ENCODE measurements around the gene OR1C1.
"Not testable (repeated sequence)": the region's sequence is repeated elsewhere in the genome, so short reads cannot be mapped to it uniquely, and the experiment has no call there.

Gene OR1C1, protein sequence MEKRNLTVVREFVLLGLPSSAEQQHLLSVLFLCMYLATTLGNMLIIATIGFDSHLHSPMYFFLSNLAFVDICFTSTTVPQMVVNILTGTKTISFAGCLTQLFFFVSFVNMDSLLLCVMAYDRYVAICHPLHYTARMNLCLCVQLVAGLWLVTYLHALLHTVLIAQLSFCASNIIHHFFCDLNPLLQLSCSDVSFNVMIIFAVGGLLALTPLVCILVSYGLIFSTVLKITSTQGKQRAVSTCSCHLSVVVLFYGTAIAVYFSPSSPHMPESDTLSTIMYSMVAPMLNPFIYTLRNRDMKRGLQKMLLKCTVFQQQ

DNA sequence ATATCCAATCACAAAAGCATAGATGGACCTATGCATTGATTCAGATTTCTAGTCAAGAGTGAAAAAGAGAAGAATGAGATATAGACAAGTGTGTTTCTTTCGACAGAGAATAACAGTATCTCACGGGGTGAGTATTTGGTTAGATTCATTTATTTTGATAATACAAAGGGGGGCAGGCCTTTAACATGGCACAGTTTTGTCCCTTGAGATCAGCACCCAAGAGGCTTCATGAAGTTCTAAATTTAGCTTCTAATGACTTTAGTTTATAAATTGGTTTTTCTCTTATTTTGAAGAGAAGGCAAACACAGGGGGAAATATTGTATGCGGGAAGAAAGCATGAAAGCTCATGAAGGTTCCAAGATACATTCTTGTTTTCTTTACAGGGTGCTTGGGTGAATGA is at the start of gene OR1C1:
TSS of gene OR1C1 (minus strand) at position 101 of the 400 bp plus-strand sequence. CDS start 2,150 bp downstream, outside the sequence.
- no peak for DNase-seq

DNA sequence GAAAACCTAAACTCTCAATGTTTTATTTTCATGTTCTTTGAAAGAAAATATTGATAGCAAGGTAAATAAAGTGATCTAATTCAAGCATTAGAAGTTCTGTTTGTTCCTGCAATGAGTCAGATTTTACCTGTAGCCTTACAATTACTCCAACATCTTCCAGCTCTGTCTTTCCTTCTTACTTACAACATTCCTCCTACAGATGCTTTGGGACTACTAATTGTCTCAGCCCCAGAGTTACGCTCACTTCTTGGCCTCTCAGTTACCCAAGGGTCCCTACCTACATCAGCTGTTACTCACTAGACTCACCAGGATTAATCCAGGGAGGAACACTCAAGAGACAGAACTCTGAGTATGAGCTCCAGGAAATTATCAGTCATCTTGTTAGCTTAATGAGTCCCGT is 37.2 kb upstream of the OR1C1 start:
- DNase-seq: no peak

DNA sequence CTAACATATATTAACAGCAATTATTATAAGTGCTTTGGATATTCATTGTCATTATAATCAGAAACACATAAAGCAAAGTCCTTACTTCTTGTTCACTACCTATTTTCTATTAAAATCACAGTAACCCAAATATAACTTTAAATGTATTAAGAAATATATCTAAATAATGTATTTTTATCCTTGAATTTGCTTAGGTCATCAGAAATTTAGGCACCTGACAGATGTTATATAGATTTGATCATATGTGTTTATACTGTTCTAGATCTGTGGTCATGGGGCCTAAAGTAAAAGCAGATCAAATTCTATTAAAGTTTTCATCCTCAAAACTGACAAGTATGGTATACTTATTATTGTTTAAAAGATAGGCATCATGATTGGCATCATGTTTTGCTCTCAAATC is 9.2 kb upstream of the OR1C1 start:
- DNase-seq: no peak

DNA sequence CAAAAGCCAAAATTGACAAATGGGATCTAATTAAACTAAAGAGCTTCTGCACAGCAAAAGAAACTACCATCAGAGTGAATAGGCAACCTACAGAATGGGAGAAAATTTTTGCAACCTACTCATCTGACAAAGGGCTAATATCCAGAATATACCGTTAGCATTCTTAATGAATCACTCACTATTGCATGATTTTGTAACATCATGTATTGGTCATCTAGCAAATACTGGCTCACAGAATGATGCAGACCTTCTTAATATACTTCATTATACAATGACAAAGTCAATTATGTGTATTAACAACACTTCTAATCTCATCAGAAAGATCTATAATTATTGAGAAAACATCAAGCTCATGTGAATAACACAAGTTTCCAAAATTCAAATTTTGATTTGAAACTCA is 6.0 kb downstream of the OR1C1 start:
- not testable (repeated sequence) for DNase-seq

DNA sequence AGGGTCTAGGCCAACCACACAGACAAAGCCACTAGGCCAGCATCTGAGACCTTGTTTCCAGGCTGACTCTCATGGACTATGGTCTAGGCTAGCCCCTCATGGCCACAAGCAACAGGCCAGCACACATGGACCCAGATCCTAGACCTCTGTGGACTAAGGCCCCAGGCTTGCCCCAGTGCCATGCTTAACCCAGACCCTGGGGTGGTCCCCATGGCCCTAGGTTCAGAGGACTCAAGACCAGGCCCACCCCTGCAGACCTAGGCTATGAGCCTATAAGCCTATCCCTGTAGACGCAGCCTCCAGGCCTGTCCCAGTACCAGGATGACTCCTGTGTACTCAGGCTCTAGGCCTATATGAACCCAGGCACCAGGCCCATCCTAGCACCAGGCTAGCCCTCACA is 10.5 kb downstream of the OR1C1 start:
- no peak for DNase-seq

DNA sequence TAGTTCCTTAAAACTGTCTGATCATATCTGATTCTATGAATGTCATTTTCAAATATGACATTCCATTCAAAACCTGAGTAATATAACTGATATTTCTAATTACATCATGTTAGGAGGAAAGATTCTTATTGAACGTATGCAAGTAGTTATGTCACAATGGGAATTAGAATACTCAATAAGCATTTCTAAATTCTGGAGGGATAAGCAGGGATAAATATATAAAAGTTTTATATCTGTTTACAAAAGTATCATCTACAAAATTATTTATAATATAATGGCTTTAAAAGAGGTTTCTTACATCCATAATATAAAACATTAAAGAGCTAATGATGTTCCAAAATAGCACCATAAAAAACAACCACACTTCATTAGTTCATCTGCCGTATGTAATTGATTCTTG is 12.3 kb downstream of the OR1C1 start, which contains the start of gene OR14A2:
TSS of gene OR14A2 (minus strand) at position 101 of the 400 bp plus-strand sequence.
- DNase-seq: no peak

DNA sequence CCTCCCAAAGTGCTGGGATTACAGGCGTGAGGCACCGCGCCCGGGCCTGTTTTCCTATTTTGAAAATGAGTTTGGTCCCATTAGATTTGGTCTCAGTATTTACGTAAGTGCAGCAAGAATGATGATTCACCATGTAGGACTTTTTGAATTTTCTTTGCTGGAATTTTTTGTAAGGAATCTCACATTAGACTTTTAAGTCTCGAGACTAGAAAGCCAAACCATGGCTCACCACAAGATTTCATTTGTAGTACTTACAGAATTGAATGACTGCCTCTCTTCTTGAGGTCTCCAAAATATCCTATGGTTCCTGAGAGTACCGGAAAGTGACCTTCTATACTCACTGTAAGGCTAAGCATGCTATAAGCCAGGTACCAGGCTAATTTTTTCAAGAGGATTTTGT is 12.7 kb downstream of the OR1C1 start:
- no peak for DNase-seq

DNA sequence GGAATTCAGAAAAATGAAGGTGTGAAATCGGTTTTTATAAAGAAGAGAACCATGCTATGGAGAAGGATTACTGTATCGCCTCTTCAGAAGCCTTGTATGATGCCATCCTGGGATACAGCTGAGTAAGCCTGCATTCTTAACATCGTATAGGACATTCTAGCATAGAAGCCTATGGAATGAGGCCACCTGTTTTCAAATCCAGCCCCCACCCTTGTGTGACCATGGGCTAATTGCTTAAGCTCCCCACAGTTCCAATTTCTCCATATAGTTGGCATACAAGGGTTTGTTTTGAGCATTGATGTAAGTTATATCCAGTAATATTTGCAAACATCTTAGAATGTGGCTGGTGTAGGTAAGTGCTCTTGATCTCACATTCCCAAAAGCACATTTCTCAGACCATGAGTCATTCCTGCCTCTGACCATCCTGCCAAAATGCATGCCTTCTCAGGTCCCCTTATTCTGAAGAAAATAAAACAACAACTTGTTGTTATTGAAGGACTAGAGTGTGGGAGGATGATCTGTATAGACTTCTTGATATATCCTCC is 13.9 kb downstream of the OR1C1 start:
- no peak for DNase-seq

DNA sequence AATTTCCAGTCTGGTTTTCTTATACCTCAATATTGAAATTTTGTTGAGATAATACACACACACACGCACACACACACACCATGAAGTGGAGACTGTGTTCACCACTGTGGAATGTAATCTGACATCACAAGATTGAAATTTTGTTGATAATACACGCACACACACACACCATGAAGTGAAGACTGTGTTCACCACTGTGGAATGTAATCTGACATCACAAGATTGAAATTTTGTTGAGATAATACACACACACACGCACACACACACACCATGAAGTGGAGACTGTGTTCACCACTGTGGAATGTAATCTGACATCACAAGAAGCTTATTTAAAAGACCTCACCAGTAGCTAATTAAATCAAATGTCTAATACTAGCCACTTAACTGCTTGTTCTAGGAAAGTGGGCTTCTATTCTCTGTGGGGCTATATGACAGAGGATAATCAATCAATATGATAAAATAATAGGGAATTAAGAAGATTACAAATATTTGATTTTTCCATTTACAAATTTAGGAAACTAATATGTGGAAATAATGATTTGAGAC is 18.1 kb downstream of the OR1C1 start:
- not testable (repeated sequence) for DNase-seq

DNA sequence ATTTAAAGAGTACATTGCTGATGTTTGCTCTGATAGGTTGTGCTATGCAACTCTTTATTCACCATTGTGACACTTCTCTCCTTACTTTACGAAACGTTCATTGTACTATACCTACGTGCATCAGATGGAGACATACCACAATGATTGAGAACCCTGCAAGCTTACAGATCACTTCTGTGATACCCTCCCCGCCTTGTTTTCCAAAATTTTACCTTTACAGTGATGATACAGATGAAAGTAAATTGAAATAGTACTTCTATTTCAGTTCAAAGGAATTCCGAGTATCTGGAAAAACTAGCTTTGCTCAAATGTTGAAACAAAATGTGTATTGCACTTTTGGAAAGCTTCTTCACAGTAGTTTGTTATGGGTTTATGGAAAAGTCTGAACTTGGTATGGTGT is 18.6 kb downstream of the OR1C1 start:
- no peak for DNase-seq

DNA sequence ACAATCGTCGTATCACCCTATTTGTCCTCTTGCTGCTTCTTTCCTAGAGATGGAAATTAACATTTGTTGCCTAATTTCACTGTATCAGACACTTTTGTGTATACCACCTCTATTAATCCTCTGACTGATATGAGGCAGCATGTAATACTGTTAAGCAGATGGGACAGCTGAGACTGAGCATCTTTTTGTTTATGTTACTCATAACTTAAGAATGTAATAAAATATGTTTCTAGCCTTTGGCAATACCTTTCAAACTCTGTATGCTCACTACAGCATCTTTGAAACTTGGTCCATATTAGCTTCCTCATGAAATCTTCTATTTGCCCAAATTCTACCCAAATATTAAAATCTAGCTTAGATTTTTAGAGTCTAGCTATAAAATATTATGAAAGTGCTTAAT is 19.6 kb downstream of the OR1C1 start:
- no peak for DNase-seq

DNA sequence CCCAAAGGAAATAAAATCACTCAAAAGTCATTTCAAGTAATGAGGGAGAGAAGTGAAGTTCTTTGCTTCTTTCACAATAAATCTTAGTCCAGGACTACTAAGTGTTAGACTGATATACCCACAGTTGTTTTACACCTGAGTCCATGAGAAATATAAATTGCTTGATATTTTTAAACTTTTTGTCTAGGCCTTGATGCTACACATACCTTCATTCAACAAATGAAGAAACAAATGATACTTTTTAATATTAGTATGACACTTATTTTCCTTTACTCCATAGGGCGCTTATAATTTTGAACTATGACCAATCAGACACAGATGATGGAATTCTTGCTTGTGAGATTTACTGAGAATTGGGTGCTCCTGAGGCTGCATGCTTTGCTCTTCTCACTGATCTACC is 22.0 kb downstream of the OR1C1 start, which contains the start of gene OR14K1:
TSS of gene OR14K1 (plus strand) at position 301 of the 400 bp plus-strand sequence. CDS start at position 301, 0 bp downstream.
- DNase-seq: no peak

DNA sequence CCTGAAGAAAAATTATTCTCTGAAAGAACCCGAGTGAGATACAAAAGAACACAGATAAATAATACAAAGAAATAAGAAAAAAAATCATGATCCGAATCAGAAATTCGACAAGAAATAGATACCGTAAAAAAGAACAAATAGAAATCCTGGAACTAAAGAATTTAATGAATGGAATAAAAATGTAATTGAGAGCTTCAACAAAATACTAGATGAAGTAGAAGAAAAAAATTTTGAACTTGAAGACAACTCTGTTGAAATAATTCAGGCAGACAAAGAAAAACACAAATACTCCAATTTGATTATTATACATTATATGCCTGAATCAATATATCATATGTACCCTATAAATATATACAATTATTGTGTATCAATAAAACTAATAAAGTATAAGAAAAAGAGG is 39.1 kb downstream of the OR1C1 start:
- DNase-seq: no peak

DNA sequence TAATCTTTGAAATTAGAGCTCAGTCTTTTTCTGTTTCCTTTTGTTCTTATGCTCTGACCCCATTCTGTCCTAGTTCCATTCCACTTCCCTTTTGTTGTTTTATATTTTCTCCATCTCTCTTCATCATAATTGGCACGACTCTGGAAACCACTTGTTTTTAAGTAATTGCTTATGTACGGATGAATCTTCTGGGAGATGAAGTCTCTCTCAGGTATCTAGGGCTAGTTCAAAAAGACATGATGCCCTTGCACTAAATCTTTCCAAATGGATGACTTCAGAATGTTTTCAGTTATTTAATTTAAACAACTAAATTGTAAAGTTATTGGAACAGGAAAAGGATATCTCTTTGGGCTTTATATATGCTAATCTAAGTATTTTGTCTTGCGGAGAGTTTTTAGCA is 43.8 kb downstream of the OR1C1 start, which contains the start of gene OR6F1:
TSS of gene OR6F1 (minus strand) at position 101 of the 400 bp plus-strand sequence. CDS start 3,891 bp downstream, outside the sequence.
- DNase-seq: no peak

DNA sequence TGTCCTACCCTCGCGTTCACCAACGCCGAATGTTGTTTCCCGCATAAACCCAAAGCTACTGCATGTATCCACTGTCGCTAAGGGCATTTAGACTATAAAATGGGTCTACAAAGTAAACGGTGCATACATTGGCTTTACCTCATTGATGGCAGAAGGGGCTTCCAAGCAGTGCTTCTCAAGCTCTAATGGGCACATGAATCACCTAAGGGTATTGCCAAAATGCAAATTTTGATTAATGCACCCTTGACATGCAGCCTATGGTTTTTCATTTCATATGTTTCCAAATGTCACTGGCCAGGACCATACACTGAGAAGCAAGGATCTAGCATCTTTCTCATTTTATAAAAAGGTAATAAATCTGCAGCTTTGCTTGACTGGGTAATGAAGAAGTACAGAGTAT is 46.6 kb downstream of the OR1C1 start:
- no peak for DNase-seq

DNA sequence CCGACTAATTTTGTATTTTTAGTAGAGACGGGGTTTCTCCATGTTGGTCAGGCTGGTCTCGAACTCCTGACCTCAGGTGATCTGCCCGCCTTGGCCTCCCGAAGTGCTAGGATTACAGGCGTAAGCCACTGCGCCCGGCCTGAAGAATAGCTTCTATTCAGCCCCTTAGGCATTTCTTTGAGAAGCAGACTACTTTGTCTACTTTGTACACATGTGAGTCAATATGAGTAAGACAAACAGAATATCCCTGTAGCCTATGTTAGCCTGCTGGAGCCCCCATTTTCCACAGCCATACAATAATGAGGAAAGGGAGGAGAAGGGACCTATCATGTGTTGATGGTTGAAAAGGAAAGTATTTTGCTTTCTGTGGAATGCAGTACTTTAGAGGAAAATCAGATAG is 49.7 kb downstream of the OR1C1 start:
- not testable (repeated sequence) for DNase-seq

Measured in activated CD4-positive, alpha-beta T cell treated with anti-CD3 and anti-CD28 coated beads, Interleukin-2, amount 50 U/mL, for 1 hour (primary cell).